SK-N-SH (cell line): ENCODE measurements around the gene DHRS4L2. TPM values are rescaled to one million over a fixed set of nuclear protein-coding genes. Genes with fewer than 3 reads are reported as not detected.
A peak's percentile ranks its signal among the peaks of the same experiment; 100 is the strongest.

Source experiments
- CTCF ChIA-PET: fragments of 300-600, 350-600 bp; formaldehyde crosslinking; extraction: SDS; loops from one replicate; lab custom pipeline; 2021; lab: Yijun Ruan, JAX
- POLR2A ChIA-PET: fragments of 350-600 bp; sonication (Branson Sonifier 250); formaldehyde crosslinking; extraction: SDS; loops from one replicate; lab custom pipeline; 2020; ENCODE audit warnings: antibody characterized with exemption, inconsistent platforms; lab: Yijun Ruan, JAX
- DNase-seq: peaks from one replicate; pipeline ENCODE4 v3.0.0; 2012
- H2AFZ ChIP-seq: fragments of 200-600 bp; sonication (generic); 2 replicates; pipeline ENCODE4 v1.8.1; 2016; ENCODE audit warnings: antibody characterized with exemption, mild to moderate bottlenecking, low read depth
- H3F3A ChIP-seq: fragments of 200-600 bp; sonication (generic); replicated peaks from 2 replicates; pipeline ENCODE3; 2016; ENCODE audit warnings: antibody characterized with exemption, mild to moderate bottlenecking; ENCODE audit not compliant: insufficient read depth
- H3K27ac ChIP-seq, 2 experiments: fragments of 200-500 bp in 1 of 2; fragments of 200-600 bp in 1 of 2; sonication (Bioruptor generic) in 1 of 2; sonication (generic), shearing (Covaris generic) in 1 of 2; 2 replicates each; pipeline versions ENCODE4 v1.5.1 to v1.6.1; 2014 to 2016; ENCODE audit warnings: low read depth in 2 of 2, inconsistent platforms in 1 of 2, low read length in 1 of 2, mild to moderate bottlenecking in 1 of 2, mixed read lengths in 1 of 2
- H3K27me3 ChIP-seq: fragments of 200-600 bp; sonication (generic), shearing (Covaris generic); 2 replicates; pipeline ENCODE4 v1.6.1; 2016; ENCODE audit warnings: mixed run types; ENCODE audit not compliant: insufficient read depth
- H3K36me3 ChIP-seq, 2 experiments: fragments of 200-500 bp in 1 of 2; fragments of 200-600 bp in 1 of 2; sonication (Bioruptor generic) in 1 of 2; sonication (generic) in 1 of 2; replicated peaks in 1 of 2; 2 replicates each; pipeline versions ENCODE3 to v1.5.1; 2014 to 2016; ENCODE audit warnings: low read length in 1 of 2, mild to moderate bottlenecking in 1 of 2; ENCODE audit not compliant: insufficient read depth in 2 of 2, control insufficient read depth in 1 of 2
- H3K4me1 ChIP-seq, 2 experiments: fragments of 200-500 bp in 1 of 2; fragments of 200-600 bp in 1 of 2; sonication (Bioruptor generic) in 1 of 2; sonication (generic), shearing (Covaris generic) in 1 of 2; 2 replicates each; pipeline versions ENCODE4 v1.5.1 to v1.6.1; 2014 to 2016; ENCODE audit warnings: low read depth in 1 of 2, low read length in 1 of 2, mixed run types in 1 of 2; ENCODE audit not compliant: insufficient read depth in 2 of 2, control insufficient read depth in 1 of 2
- H3K4me2 ChIP-seq: fragments of 200-600 bp; sonication (generic), shearing (Covaris generic); 2 replicates; pipeline ENCODE4 v1.6.1; 2017; ENCODE audit warnings: mixed run types
- H3K4me3 ChIP-seq, 2 experiments: fragments of 200-500 bp in 1 of 2; fragments of 200-600 bp in 1 of 2; sonication (Bioruptor generic) in 1 of 2; sonication (generic), shearing (Covaris generic) in 1 of 2; 2 replicates each; pipeline versions ENCODE4 v1.5.1 to v1.8.1; 2014 to 2016; ENCODE audit warnings: low read depth in 2 of 2, inconsistent platforms in 1 of 2, low read length in 1 of 2, mild to moderate bottlenecking in 1 of 2, mixed read lengths in 1 of 2, moderate library complexity in 1 of 2
- H3K79me2 ChIP-seq: fragments of 200-600 bp; sonication (generic); 2 replicates; pipeline ENCODE4 v1.8.1; 2017; ENCODE audit warnings: mild to moderate bottlenecking; ENCODE audit not compliant: insufficient read depth
- H3K9ac ChIP-seq: fragments of 200-600 bp; sonication (generic); 2 replicates; pipeline ENCODE4 v1.6.1; 2017; ENCODE audit warnings: mixed run types
- H3K9me2 ChIP-seq: fragments of 200-600 bp; sonication (generic); 2 replicates; pipeline ENCODE4 v1.6.1; 2017; ENCODE audit warnings: mixed run types
- H3K9me3 ChIP-seq: fragments of 200-600 bp; sonication (generic); 2 replicates; pipeline ENCODE4 v1.6.1; 2017; ENCODE audit warnings: mixed run types, mild to moderate bottlenecking, moderate library complexity
- H4K20me1 ChIP-seq: fragments of 200-600 bp; sonication (generic); 2 replicates; pipeline ENCODE4 v1.6.1; 2017; ENCODE audit warnings: mild to moderate bottlenecking, mixed run types; ENCODE audit not compliant: insufficient read depth
- EZH2phosphoT487 ChIP-seq: fragments of 200-600 bp; sonication (generic); IDR thresholded peaks from 2 replicates; pipeline ENCODE4 v1.6.1; 2017; ENCODE audit warnings: low read depth, mixed run types, mild to moderate bottlenecking, antibody characterized with exemption, moderate library complexity, borderline replicate concordance
- FOSL2 ChIP-seq: IDR thresholded peaks from 2 replicates; pipeline ENCODE4 v1.4.0; 2012; ENCODE audit warnings: low read depth, mild to moderate bottlenecking, moderate library complexity, borderline replicate concordance
- FOXM1 ChIP-seq: IDR thresholded peaks from 2 replicates; pipeline ENCODE4 v1.4.0; 2012; ENCODE audit warnings: low read depth, mild to moderate bottlenecking
- MEF2A ChIP-seq: IDR thresholded peaks from 2 replicates; pipeline ENCODE4 v1.4.0; 2012; ENCODE audit warnings: low read depth, borderline replicate concordance
- NRF1 ChIP-seq: IDR thresholded peaks from 2 replicates; pipeline ENCODE4 v1.6.1; 2012; ENCODE audit warnings: low read depth, mild to moderate bottlenecking, low read length
- RCOR1 ChIP-seq: fragments of 150-350 bp; IDR thresholded peaks from 2 replicates; pipeline ENCODE4 v1.6.1; 2017; ENCODE audit warnings: antibody characterized with exemption, low read length
- RXRA ChIP-seq: IDR thresholded peaks from 2 replicates; pipeline ENCODE4 v1.4.0; 2012; ENCODE audit warnings: low read depth, mild to moderate bottlenecking, borderline replicate concordance
- SIN3A ChIP-seq: IDR thresholded peaks from 2 replicates; pipeline ENCODE4 v1.6.1; 2012; ENCODE audit warnings: low read depth, mild to moderate bottlenecking, low read length, moderate library complexity, borderline replicate concordance
- TCF12 ChIP-seq: IDR thresholded peaks from 2 replicates; pipeline ENCODE4 v1.4.0; 2012
- WGBS: methylation state at CpG from one replicate; pipeline ENCODE4 v1.1.6; 2017; ENCODE audit warnings: low lambda C conversion rate; 5-methylcytosine and 5-hydroxymethylcytosine counted together
- polyA plus RNA-seq, 3 experiments: library from polyadenylated mRNA; depleted of rRNA; stranded (reverse); fragments of >200 nt; gene quantifications; 2 replicates each; pipeline ENCODE4 v1.2.3, GENCODE V29; 2012
- TF ChIP-seq, protein P1 (sequence below): IDR thresholded peaks from 2 replicates; pipeline ENCODE4 v1.4.0; 2012; ENCODE audit warnings: low read depth, borderline replicate concordance
- TF ChIP-seq, protein P2 (sequence below): fragments of 150-350 bp; IDR thresholded peaks from 2 replicates; pipeline ENCODE4 v1.6.1; 2017; ENCODE audit warnings: antibody characterized with exemption, low read length, low read depth, borderline replicate concordance
- TF ChIP-seq, protein P3 (sequence below): IDR thresholded peaks from 2 replicates; pipeline ENCODE4 v1.4.0; 2012; ENCODE audit warnings: low read depth, borderline replicate concordance

The DHRS4L2 gene
- polyA plus RNA-seq, 1 of the 3 experiments (the other 2 are of a cell fraction) = 14.6 TPM

DNA sequence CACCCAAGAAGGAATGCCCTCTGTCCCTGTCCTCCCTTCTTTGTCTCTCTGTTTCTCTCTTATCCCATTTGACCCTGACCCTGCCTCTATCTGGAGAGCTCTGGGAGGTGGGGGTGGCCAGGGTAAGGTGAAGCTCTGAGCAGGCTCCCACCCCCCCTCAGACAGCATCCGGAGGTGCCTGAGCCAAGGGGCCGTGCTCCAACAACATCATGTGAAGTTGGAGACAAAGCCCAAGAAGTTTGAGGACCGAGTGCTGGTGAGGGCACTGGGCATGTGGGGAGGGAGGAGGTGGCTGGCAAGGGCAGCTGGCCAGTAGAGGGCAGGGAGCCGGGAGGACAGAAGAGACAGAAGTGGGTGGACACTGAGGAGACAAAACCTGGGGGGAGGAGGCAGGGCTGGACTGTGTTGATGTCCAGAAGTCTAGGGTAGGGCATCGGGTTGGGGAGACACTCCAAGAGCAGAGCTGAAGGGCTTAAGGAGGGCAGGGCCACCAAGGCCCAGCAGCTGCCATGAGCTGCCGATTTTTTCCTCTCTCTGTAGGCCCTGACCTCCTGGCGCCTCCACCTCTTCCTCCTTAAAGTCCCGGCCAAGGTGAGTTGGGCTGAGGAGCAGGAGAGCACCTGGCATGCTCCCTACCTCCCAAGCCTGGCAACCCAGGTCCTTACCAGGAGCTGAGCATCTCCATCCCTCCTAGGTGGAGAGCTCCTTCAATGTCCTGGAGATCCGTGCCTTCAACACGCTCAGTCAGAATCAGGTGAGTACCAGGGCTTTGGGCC lies 65.0 kb downstream of the DHRS4L2 start:
- no peak overlapping the region for H3K9ac ChIP-seq
- H3K36me3 ChIP-seq = no peaks in the 10 kb centered on the region
- H4K20me1 ChIP-seq = no peaks in the 10 kb centered on the region
- CTCF ChIA-PET = interaction anchor here (0.6 to 42.8 kb wide), 7 partner anchors 8 to 244 kb away, joined by 3 to 1159 read pairs (median 3); partner anchors contain the start of gene PCK2
- no peak overlapping the region for H3K4me3 ChIP-seq
- no peaks in the 10 kb centered on the region for H3K27me3 ChIP-seq
- peak; percentile 12 for DNase-seq
- H3K9me2 ChIP-seq = no peaks in the 10 kb centered on the region
- no peak overlapping the region for H3K4me2 ChIP-seq
- TF ChIP-seq NRF1 (no peak), RCOR1 (no peak), MEF2A (no peak), RXRA (no peak), SIN3A (no peak), FOSL2 (no peak), EZH2phosphoT487 (no peak), FOXM1 (no peak), TCF12 (no peak)
- TF ChIP-seq, protein P1, sequence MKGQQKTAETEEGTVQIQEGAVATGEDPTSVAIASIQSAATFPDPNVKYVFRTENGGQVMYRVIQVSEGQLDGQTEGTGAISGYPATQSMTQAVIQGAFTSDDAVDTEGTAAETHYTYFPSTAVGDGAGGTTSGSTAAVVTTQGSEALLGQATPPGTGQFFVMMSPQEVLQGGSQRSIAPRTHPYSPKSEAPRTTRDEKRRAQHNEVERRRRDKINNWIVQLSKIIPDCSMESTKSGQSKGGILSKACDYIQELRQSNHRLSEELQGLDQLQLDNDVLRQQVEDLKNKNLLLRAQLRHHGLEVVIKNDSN = no peak
- TF ChIP-seq, protein P2, sequence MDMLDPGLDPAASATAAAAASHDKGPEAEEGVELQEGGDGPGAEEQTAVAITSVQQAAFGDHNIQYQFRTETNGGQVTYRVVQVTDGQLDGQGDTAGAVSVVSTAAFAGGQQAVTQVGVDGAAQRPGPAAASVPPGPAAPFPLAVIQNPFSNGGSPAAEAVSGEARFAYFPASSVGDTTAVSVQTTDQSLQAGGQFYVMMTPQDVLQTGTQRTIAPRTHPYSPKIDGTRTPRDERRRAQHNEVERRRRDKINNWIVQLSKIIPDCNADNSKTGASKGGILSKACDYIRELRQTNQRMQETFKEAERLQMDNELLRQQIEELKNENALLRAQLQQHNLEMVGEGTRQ = no peak
- TF ChIP-seq, all 33 proteins: peak for 0
- H2AFZ ChIP-seq = no peak overlapping the region
- no peaks in the 10 kb centered on the region for H3K9me3 ChIP-seq
- H3F3A ChIP-seq = no peaks in the 10 kb centered on the region
- no peak overlapping the region for H3K27ac ChIP-seq
- WGBS = 59% methylated on average over 8 of the region's 10 CpGs
- peaks cover 0 to 20% of the 10 kb centered on the region in 2 experiments; a peak in 1 of 4 replicates for H3K4me1 ChIP-seq
- POLR2A ChIA-PET = interaction anchor here (1.2 to 3.1 kb wide), 4 partner anchors 26 to 60 kb away, joined by 4 to 14 read pairs (median 6); partner anchors contain the start of gene PCK2
- H3K79me2 ChIP-seq = no peaks in the 10 kb centered on the region

DNA sequence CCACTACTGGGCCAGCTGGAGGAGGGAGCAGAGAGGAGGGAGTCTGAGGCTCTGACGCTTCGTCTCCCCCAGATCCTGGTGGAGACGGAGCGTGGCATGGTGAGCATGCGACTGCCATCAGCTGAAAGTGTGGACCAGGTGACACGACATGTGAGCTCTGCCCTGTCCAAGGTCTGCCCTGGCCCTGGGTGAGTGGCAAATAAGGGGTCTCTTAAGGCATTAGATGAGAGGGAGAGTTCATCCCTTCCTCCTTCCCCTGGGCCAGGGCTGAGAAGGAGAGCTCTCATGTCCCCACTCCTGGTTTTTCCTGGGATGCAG lies 65.6 kb downstream of the DHRS4L2 start:
- CTCF ChIA-PET = interaction anchor here (0.8 to 42.8 kb wide), 4 partner anchors 8 to 46 kb away, joined by 3 to 1159 read pairs (median 4); partner anchors contain the start of gene PCK2
- Histone ChIP-seq H3F3A (no peaks in the 10 kb centered on the region), H3K27ac (no peak overlapping the region), H3K79me2 (no peaks in the 10 kb centered on the region), H3K9me3 (no peaks in the 10 kb centered on the region), H3K36me3 (no peaks in the 10 kb centered on the region), H3K4me3 (no peak overlapping the region), H2AFZ (no peak overlapping the region), H3K9ac (no peak overlapping the region), H3K9me2 (no peaks in the 10 kb centered on the region), H4K20me1 (no peaks in the 10 kb centered on the region), H3K4me1 (peaks cover 0 to 20% of the 10 kb centered on the region in 2 experiments; a peak in 1 of 4 replicates), H3K27me3 (no peaks in the 10 kb centered on the region), H3K4me2 (no peak overlapping the region)
- POLR2A ChIA-PET = interaction anchor here (1.2 to 1.8 kb wide), 3 partner anchors 36 to 60 kb away, joined by 4 to 7 read pairs (median 4); partner anchors contain the start of gene PCK2
- DNase-seq = no peak
- TF ChIP-seq, protein P3, sequence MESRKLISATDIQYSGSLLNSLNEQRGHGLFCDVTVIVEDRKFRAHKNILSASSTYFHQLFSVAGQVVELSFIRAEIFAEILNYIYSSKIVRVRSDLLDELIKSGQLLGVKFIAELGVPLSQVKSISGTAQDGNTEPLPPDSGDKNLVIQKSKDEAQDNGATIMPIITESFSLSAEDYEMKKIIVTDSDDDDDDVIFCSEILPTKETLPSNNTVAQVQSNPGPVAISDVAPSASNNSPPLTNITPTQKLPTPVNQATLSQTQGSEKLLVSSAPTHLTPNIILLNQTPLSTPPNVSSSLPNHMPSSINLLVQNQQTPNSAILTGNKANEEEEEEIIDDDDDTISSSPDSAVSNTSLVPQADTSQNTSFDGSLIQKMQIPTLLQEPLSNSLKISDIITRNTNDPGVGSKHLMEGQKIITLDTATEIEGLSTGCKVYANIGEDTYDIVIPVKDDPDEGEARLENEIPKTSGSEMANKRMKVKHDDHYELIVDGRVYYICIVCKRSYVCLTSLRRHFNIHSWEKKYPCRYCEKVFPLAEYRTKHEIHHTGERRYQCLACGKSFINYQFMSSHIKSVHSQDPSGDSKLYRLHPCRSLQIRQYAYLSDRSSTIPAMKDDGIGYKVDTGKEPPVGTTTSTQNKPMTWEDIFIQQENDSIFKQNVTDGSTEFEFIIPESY = no peak
- no peak for TF ChIP-seq RXRA
- WGBS = 74% methylated on average over 5 of the region's 6 CpGs
